Left ventricle myocardium inferior (tissue), 1 donor: ENCODE measurements around the gene EDEM3. TPM values are rescaled to one million over a fixed set of nuclear protein-coding genes. Genes with fewer than 3 reads are reported as not detected.

Source experiments
- DNase-seq: peaks from one replicate; pipeline ENCODE4 v3.0.0-alpha.2; 2020
- H3K27ac ChIP-seq: fragments of 200-600 bp; replicated peaks from 2 replicates; pipeline ENCODE4 v1.8.0; 2021
- H3K27me3 ChIP-seq: fragments of 200-600 bp; 2 replicates; pipeline ENCODE4 v1.8.0; 2021; ENCODE audit warnings: low read depth
- H3K36me3 ChIP-seq: fragments of 200-600 bp; 2 replicates; pipeline ENCODE4 v1.8.0; 2021
- H3K4me1 ChIP-seq: fragments of 200-600 bp; 2 replicates; pipeline ENCODE4 v1.8.0; 2021
- H3K4me3 ChIP-seq: fragments of 200-600 bp; 2 replicates; pipeline ENCODE4 v1.8.0; 2021; ENCODE audit warnings: mild to moderate bottlenecking, moderate library complexity
- H3K9me3 ChIP-seq: fragments of 200-600 bp; replicated peaks from 2 replicates; pipeline ENCODE4 v1.8.0; 2021
- CTCF ChIP-seq: fragments of 200-600 bp; IDR thresholded peaks from 2 replicates; pipeline ENCODE4 v1.8.0; 2021; ENCODE audit warnings: antibody characterized with exemption, mild to moderate bottlenecking, borderline replicate concordance
- intact Hi-C: fragments of 100-400 bp; cut with micrococcal nuclease; formaldehyde crosslinking; loops from one replicate; pipeline ENCODE4 v1.11.0; 2022
- total RNA-seq: library from RNA; stranded (reverse); fragmentation: NEBNext Ultra II Directional; extraction: Animal tissue kit (Norgen Biotek cat#: 25700); gene quantifications from one replicate; pipeline ENCODE4 v1.2.1, GENCODE V29; 2021
- donor health status: DM: no; HTN: yes; CAD: no; lungs with severe emphysema.

The EDEM3 gene
- total RNA-seq, 1 donor from 2014 or later, result 16.9 TPM

DNA sequence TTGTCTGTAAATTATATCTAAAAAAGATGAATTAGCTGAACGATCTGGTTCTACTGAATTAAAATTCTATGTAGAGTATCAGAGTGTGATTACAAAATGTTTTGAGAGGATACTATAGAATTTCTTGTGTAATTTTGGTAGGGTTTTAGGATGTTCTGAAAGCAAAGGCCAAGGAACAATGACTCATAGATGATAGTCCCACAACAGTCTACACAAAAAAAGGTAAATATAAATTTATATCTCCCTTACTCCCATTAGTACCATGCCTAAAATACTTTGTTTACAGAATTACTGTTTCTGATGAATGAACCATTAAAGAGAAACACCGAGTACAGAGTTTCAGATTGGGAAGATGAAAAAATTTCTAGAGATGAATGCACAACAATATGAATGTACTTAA, 9.5 kb downstream of the EDEM3 start:
- Histone ChIP-seq H3K4me3 (no peak overlapping the region), H3K4me1 (peaks cover 37% of the 10 kb centered on the region), H3K9me3 (no peaks in the 10 kb centered on the region), H3K36me3 (no peaks in the 10 kb centered on the region), H3K27me3 (no peaks in the 10 kb centered on the region), H3K27ac (peak overlapping the region; percentile 39)
- intact Hi-C loops, result no loop called here
- no peak for DNase-seq
- TF ChIP-seq CTCF, result no peak

DNA sequence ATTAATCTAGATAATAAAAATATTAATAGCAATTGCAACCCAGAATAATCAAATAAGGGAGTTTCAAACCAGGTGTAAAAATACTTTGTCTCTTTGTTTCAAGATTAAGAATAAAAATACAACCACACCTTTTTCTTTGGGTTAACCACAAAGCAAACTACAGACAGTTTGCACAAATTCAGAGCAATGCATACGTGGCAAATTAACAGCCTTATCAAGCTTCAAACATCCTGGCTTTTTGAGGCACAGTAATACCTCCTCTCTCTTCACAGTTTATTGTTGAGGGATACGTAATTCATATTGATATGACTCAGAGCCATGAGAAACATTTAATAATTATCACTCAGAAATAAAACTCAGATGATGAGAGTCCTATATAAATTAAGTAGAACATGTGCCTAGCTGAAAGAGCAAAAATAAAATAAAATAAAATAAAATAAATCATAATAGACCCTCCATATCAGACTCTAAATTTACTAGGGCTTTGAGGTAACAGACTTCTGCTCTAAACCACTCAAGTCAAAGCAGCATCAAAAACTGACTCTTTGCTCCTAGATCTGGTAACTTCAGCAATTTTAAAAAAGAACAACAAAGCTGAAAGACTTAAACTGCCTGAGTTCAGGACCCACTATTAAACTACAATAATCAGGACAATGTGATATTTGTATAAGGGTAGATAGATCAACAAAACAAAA, 11.4 kb downstream of the EDEM3 start:
- TF ChIP-seq CTCF, result no peak
- Histone ChIP-seq H3K4me3 (no peak overlapping the region), H3K27ac (no peak overlapping the region), H3K36me3 (no peaks in the 10 kb centered on the region), H3K9me3 (no peaks in the 10 kb centered on the region), H3K27me3 (no peaks in the 10 kb centered on the region), H3K4me1 (peaks cover 33% of the 10 kb centered on the region)
- no peak for DNase-seq
- intact Hi-C loops, result no loop called here

DNA sequence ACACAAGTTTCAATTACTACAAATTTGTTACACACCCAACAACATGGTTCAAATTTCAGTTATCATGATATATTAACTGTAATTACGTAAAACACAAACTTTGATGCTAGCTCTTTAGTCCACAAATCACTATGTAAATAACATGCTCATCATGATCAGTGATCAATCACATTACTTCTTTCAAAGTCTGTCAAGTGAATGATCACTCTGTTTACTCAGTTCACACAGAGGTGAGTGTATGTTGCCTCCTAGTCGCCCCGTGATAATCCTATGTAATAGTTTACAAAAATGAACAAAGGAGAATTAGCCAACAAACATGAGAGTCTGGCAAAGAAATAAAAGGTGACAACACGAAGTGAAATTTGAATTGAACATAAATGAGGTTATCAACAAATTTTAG, 14.3 kb downstream of the EDEM3 start:
- H3K9me3 ChIP-seq, result no peaks in the 10 kb centered on the region
- intact Hi-C loops, result no loop called here
- no peak overlapping the region for H3K4me3 ChIP-seq
- TF ChIP-seq CTCF, result no peak
- peaks cover 17% of the 10 kb centered on the region for H3K4me1 ChIP-seq
- peaks cover 20% of the 10 kb centered on the region for H3K36me3 ChIP-seq
- H3K27ac ChIP-seq, result no peak overlapping the region
- H3K27me3 ChIP-seq, result no peaks in the 10 kb centered on the region
- no peak for DNase-seq

GRCh38 chr1:184739796-184740195, 14.9 kb downstream of the EDEM3 start:
- Histone ChIP-seq H3K4me3 (no peak overlapping the region), H3K27ac (no peak overlapping the region), H3K36me3 (peaks cover 26% of the 10 kb centered on the region), H3K4me1 (peaks cover 12% of the 10 kb centered on the region), H3K9me3 (no peaks in the 10 kb centered on the region), H3K27me3 (no peaks in the 10 kb centered on the region)
- no peak for DNase-seq
- TF ChIP-seq CTCF, result no peak
- intact Hi-C loops, result no loop called here

- intact Hi-C loops, result no loop called here
- TF ChIP-seq CTCF, result no peak
- H3K9me3 ChIP-seq, result no peaks in the 10 kb centered on the region
- H3K4me3 ChIP-seq, result no peak overlapping the region
- peaks cover 33% of the 10 kb centered on the region for H3K36me3 ChIP-seq
- no peaks in the 10 kb centered on the region for H3K27me3 ChIP-seq
- no peak overlapping the region for H3K27ac ChIP-seq
- peaks cover 5% of the 10 kb centered on the region for H3K4me1 ChIP-seq
- no peak for DNase-seq
Measured at GRCh38 chr1:184739070-184739469, 15.6 kb downstream of the EDEM3 start.
